ENCODE results near the gene SP110.
A peak's percentile ranks its signal among the peaks of the same experiment; 100 is the strongest.
"Not testable (repeated sequence)": the region's sequence is repeated elsewhere in the genome, so short reads cannot be mapped to it uniquely, and the experiment has no call there.

The SP110 gene

DNA sequence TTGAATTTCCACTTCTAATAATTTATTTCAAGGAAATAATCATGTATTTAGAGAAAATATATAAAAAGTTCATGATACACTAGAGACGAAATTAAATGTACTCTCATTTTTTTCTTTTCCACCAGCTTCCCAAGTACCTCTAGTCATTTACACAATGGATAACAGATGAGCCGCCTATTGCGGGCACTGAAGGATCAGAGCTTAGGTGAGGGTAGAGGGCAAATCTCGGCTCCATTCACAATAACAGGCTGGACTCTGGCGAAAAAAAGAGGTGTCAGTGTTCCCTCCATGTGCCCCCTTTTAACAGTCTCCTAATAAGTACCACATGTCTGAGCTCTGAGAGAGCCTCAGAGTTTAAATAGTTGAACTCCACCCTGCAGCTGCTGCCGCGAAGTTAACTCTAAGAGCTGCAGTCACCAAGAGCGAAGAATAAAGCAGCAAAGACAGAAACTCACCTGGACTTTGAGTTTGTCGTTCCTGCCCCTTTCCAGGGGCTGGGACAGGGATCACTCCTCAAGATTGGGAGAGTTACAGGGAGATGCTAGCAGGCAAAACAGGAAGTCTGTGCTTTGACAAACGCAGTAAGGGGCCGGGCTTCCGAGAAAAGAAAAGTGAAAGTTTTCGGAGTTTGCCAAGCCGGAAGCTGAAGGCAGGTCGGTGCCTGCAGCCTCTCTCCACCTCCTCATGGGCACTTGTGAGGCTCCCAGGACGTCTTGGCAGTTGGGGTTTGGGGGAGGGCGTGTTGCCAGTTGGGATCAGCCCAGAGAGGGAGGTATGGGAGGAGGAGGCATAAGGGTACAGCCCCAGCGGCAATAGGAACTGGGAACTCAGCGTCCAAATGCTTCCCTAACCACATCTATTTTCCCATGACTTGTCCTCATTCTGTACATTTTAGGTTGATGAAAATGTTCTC is at the start of gene SP110:
TSS of gene SP110 (minus strand) at position 566 of the 913 bp plus-strand sequence. CDS start 3,057 bp downstream, outside the sequence.
- peak; percentile 64 to 76 for DNase-seq (ENCODE audit: low read depth in 2 of 2)

DNA sequence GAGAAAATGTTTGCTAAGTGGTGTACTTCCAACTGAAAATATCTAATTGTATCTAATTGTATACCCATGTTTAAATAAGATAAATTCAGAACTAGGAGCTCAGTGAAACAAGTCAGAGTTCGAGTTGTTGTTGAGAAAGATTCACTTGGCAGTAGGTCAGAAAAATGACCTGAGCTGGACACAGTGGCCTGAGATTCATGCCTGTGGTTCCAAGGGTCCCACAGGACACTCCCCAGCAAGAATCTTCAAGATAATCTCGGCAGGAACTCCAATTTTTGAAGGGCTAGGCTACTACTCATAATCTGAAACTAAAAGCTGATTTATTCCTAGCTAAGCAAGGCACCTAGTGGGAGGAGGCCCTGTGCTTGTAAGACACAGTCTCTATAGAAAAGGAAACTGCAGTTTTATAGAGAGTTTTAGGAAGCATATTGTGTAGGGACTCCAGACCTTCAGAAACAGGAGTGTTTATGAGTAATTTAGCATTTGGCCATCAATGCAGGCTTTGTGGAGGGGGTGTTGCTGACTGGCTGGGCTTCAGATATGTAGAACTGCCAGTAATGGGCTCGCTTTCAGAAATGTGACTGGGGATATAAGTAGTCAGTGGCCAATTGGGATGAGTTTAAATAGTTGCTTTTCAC is 48.9 kb upstream of the SP110 start:
- DNase-seq (ENCODE audit: low read depth in 2 of 2): no peak

DNA sequence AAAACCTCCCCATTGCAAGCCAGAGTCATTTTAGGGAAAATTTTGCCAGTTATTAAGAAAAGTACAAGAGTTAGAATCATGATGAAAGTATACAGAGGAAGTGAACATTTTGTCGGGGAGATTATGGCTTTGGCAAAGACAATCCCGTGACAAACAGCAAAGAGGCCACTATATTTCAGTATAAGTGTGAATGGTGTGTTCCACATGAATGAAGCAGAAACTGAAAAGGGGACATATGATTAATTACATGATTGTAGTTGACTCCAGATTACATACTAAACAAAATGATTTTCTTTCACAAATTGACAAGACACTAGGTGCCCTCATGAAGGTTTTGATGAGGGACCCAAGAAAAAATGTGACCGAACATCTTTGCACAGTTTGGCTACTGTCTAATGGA is 47.8 kb upstream of the SP110 start:
- DNase-seq (ENCODE audit: low read depth in 2 of 2): no peak

DNA sequence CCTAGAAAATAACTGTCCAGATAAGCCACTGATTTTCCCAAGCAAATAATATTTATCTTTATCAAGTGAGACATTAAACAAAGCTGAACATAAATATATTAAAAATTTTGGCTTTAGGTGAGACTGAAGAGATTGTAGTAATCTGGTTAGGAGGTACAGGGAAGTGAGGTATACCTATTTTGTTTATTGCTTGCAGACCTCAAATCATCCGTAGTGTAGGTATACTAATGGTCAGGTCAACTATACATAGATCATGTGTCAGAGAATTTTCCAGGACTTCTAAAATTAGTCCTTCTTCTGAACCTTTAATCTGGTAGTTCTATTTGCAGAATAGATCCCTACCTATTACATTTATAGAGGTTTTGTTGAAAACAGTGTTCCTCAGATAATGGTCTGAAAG is 47.3 kb upstream of the SP110 start:
- DNase-seq (ENCODE audit: low read depth in 2 of 2): no peak

DNA sequence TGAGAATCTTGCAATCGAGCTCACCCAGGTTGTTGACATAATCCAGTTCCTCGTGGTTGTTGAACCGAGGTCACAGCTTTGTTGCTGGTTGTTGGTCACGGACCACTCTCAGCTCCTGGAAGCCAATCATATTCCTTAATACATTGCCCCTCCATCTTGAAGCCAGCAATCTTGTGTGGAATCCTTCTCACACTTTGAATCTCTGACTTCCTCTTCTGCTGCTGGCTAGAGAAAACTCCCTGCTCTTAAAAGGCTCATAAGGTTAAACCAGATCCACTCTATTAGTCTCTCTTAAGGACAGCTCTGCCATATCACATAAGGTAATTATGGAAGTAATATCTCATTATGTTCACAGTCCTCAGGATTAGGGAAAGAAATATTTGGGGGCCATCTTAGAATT is 46.9 kb upstream of the SP110 start:
- no peak for DNase-seq (ENCODE audit: low read depth in 2 of 2)

DNA sequence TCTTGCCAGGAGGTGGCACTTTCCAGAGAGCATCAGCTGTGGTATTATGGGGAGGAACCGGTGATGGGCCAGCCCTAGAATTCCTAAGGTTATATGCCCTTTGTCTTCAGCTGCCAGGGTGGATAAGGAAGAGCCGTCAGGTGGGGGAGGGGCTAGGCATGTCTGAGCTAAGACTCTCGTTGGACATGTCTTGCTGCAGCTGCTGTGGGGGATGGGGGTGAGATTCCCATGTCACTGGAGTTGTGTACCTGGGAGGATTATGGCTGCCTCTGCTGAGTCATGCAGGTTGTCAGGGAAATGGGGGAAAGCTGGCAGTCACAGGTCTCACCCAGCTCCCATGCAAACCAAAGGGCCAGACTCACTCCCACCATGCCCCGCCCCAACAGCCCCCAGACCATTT is 45.2 kb upstream of the SP110 start:
- not testable (repeated sequence) for DNase-seq (ENCODE audit: low read depth in 2 of 2)

DNA sequence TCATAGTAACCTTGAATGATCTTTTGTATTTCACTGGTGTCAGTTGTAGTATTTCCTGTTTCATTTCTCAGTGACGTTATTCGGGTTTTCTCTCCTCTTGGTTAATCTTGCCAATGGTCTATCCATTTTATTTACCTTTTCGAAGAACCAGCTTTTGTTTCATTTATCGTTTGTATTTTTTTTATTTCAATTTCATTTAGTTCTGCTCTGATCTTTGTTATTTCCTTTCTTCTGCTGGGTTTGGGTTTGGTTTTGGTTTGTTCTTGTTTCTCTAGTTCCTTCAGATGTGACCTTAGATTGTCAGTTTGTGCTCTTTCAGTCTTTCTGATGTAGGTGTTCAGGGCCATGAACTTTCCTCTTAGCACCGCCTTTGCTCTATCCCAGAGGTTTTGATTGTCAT is 42.5 kb upstream of the SP110 start:
- DNase-seq (ENCODE audit: low read depth in 2 of 2): no peak

DNA sequence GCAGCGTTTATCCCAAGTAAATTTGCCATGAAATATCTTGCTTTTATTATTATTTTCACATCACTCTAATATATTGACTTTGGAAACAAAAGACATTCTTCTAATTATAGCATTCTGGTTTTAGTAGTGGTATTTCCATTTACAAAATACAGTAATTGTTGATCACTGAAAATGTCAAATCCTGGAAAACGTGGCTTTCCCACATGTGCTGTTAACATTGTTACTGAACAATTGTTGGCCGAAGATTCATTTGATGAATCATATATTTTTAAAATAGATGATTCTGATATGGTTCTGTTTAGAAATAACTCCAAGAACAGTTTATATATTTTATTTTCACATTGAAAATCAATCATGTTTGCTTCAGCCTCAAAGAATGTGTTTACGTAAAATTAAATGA is 38.7 kb upstream of the SP110 start:
- no peak for DNase-seq (ENCODE audit: low read depth in 2 of 2)

DNA sequence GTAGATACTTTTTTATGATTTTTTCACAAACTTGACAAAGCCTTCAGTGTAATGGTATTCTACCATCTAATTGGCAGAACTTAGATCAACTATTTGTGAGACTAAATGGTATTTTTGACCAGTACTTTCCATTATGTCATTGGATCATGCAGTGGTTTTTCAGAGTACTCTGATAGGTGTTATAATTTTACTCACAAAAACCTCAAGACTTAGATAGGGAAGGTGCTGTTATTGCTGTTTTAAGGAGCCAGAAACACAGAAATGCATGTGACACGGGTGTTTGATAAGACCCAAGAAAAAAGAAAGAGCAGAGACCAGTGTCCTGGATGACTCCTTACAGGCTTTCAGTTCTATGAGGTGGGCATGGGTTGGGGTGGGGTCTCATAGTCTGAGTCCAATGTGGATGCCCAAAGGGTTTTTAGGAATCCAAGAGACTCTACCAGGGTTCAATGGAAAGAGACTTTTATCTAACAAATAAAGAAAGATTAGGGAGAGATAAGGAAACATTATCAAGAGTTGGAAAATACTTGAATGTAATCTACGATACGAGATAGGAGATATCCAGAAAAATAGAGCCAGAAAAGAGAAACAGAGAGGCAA is 37.0 kb upstream of the SP110 start:
- DNase-seq (ENCODE audit: low read depth in 2 of 2): no peak

DNA sequence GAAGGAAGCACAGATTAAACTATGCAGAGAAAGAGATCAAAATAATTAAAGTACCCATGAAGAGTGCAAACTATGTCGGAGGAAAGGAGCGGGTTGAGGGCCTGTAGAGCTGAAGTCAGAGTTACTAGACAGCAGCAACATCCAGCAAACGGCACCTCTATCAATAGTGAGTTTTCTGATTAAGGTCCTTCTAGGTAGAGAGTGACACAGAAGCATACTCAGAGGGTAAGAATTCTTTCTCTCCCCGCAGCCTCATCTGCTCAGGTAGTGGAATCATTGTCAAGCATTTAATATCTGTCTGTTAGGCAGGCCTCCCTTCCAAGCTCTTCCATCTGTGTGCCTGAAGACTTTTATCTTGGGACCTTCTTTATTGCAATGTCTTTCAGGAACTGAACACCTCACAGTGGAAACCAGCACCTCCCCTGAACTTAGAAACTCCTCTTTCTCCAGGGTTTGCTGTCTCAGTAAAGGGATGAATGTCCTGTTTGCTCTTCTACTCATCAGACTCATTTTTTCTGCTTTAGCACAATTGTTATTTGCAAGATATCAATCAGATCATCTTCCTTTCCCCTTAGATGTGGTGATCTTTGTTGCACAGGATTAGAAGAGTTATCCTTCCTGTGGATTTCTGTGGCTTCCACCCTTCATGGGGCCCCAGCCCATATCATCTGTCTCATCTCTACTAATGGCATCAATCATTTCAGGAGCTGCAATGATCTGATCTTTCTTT is 34.5 kb upstream of the SP110 start:
- DNase-seq (ENCODE audit: low read depth in 2 of 2): no peak

DNA sequence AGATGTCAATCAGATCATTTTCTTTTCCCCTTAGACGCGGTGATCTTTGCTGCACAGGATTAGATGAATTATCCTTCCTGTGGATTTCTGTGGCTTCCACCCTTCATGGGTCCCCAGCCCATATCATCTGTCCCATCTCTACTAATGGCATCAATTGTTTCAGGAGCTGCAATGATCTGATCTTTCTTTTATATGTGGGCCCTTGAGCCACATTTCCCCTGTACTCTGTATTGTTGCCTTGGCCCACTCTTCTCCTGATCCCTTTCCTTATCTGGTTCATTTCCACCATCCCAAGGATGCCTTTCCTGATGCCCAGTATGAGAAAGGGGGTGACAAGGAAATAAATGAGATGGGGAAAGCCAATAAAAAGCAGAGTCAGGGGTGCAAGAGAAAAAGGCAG is 30.4 kb upstream of the SP110 start:
- no peak for DNase-seq (ENCODE audit: low read depth in 2 of 2)

DNA sequence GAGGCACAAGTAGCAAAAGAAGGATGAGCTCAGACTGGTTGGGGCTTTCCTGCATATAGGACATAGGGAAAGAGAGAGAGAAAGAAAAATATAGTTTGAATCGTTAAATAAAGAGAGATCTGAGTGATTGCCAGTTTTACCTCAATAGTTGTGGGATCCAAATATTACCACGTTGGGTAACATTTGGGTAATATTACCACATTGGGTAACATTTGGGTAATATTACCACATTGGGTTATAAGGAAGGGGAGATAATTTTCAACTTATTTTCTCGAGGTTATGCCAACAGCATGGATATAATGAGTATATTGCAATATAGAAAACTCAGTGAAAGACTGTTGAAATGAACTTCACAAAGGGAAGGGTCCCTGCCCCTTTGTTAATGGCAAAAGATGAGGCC is 26.4 kb upstream of the SP110 start:
- no peak for DNase-seq (ENCODE audit: low read depth in 2 of 2)

DNA sequence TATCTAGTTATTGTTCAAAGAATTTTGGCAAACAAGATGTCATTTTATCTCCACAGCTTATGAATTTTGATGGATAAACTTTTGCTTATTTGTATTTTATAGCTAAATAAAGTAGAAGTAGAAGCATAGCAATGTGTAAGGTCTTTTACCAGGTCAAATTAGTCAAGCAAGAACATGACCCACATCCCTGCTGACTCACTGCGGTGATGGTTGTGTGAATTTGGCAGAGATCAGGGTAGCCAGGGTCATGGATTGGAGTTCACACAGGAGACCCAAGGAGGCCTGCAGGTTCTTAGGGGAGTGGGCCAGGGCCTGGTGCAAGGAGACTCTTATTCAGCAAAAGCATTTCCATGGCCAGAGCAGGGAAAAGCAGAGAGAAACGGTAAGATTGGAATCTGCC is 24.4 kb upstream of the SP110 start:
- DNase-seq (ENCODE audit: low read depth in 2 of 2): no peak

DNA sequence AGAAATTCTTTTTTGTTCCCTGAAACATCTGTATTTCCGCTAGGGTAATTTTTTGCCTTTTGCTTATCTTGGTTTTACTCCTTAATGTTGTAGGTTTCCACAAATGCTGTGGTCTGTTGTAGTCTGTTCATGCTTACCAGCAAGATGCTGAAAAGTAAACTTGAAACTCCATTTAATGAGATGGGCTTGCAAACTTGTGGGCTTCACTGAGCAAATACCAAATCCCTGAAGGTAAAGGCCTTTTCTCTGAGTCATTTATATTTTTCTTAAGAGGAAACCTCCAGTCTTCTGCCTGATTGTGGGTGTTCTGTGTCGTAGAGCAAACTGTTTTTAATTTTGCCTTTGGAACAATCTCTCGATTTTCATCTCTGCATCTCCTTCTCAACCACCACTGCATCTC is 15.1 kb upstream of the SP110 start:
- no peak for DNase-seq (ENCODE audit: low read depth in 2 of 2)

DNA sequence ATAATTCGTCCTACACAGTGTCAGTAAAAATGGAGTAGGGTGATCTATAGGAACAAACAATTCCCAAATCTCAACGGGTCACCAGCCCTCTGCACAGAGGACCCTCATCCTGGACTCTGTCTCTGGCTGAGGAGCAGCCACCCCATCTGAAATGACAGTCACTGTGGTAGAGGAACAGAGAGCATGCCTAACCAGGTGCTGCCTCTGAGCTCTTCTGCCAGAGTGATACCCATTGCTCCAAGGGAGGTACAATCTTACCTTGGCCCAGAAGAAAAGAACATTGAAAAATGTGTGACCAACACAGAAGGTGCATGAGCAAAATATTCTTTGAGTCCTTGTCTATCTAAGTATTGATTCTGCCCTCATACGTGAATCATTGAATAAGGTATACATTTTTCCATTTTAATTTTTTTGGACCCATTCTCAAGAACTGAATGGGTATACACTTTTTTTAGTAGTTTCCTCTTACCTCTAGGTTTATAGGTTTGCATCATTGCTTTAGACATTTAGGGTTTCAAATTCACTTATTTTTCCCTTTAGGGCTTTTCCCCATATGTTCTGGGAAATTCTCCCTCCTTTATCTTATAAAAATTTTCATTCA is 14.4 kb upstream of the SP110 start:
- no peak for DNase-seq (ENCODE audit: low read depth in 2 of 2)

DNA sequence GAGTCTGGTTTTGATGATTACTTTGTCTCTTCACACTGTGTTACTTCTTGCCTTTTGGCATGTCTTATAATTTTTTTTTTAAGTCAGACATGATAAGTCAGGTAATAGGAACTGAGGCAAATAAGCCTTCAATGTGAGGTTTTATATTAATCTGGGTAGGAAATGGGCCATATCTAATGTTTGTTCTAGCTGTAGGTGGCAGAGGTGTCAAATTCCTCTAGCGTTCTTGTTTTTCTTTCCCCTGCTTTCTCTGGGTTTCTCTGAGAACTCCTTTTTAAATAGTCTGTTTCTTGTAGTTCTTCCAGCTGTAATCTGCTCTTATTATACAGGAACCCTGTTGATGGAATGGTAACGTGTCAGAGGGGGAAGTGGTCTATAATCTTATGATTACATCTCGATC is 11.5 kb upstream of the SP110 start:
- DNase-seq (ENCODE audit: low read depth in 2 of 2): no peak

DNA sequence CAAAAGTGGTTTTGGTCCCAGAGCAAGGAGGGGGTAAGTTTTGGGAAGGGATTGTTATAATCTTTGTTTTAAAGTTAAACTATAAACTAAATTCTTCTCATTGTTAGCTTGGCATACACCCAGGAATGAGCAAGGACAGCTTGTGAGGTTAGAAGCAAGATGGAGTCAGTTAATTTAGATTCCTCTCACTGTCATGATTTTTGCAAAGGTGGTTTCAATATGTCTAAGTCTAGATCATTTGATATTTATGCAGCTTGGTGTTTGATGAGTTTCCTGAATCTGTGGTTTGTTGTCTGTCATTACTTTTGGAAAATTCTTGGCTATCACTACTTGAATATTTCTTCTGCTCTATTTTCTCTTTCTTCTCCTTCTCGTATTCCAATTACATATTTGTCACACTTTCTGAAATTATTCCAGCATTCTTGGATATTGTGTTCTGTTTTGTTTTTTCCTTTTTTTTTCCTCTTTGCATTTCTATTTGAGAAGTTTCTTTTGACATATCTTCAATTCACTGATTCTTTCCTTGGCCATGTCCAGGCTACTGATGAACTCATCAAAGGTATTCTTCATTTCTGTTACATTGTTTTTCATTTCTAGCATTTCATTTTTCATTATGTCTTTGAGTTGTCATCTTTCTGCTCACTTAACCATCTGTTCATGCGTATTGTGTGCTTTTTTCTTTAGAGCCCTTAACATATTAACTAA is 10.9 kb upstream of the SP110 start:
- no peak for DNase-seq (ENCODE audit: low read depth in 2 of 2)

DNA sequence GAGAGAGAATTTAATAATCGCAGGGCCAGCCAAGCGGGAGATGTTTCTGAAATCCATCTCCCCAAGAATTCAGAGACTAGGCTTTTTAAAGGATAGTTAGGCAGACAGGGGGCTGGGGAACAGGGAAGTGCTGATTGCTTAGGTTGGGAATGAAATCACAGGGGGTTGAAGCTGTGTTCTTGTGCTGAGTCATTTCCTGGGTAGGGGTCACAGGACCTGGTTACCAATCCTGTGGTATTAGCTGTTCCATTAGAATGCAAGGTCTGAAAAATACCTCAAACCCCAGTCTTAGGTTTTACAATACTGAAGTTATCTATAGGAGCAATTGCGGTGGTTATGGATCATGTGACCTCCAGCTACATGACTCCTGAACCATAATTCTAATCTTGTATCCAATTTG is 10.3 kb upstream of the SP110 start:
- no peak for DNase-seq (ENCODE audit: low read depth in 2 of 2)

DNA sequence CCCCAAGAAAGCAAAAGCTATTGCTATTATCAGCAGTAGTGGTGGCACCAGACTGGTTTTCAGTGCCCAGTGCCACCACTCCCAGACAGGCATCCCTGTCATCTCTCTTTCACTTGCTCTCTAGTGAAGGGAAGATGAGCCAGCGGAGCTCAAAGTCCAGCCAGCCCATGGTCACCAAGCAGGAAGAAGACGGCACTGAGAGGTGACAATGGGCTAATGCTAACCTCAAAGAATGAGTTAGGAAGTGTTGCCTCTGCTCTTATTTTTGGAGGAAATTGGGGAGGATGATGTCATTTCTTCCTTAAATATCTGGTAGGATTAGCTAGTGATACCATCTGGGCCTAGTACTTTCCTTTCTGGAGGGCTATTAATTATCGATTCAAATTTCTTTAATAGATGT is 7.4 kb upstream of the SP110 start:
- DNase-seq (ENCODE audit: low read depth in 2 of 2): no peak

DNA sequence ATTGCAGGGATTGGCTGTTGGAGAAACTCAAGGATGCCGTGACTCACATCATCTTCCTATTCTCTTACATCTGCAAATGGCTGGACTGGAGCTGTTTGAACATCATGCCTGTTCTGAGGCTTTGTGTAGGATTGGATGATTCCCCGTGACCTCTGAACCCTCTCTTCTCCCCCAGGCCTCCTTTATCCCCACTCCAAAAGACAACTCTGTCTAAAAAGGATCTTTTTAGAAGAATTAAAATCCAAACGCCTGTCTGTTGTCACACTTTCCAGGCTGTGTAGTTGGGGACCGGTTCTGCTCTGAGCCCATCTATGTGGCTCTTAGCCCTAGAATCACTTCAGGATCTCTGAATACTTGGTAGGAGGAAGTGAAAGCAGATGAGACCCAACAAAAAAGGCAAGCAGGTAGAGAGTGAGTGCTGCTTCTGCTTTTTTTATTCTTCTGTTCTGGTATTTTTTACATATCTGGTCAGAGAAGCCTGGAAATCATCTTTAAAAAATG is 6.3 kb upstream of the SP110 start:
- DNase-seq (ENCODE audit: low read depth in 2 of 2): no peak

DNA sequence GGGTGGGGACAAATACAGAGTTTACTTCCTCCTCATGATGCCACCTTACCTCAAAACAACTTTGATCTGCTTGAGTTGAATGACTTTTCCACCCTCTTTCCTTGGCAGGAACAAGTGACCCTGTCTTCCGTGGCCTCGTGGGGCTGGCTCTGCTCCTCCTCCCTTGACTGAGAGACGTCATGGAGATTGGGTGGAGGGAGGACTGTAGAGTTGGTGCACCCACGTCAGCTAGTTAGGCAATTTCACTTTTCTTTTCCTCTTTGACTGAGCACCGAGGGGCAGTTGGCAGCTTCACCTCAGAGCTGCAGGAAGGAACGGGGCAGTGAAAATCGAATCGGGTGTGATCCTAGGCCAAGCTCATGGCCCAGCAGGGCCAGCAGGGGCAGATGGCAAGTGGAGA is 5.7 kb upstream of the SP110 start, which contains the start of gene SP140:
TSS of gene SP140 (plus strand) at position 251 of the 400 bp plus-strand sequence. CDS start at position 360, 109 bp downstream.
- DNase-seq (ENCODE audit: low read depth in 2 of 2): peak; percentile 70 to 80

Measured in stimulated activated CD8-positive, alpha-beta memory T cell treated with anti-CD3 and anti-CD28 coated beads, Interleukin-7, amount 100 ng/mL, for 4 hours (primary cell).